AG09309 (cell line): ENCODE results near the gene WDR89.

ENCODE experiments used
- DNase-seq: peaks from one replicate; pipeline ENCODE4 v3.0.0-alpha.2; 2010; ENCODE audit warnings: low read depth
- H3K4me3 ChIP-seq: 2 replicates; pipeline ENCODE4 v1.5.1; 2011; ENCODE audit warnings: mild to moderate bottlenecking, low read depth, low read length, moderate library complexity; ENCODE audit not compliant: control insufficient read depth
- CTCF ChIP-seq: IDR thresholded peaks from 2 replicates; pipeline ENCODE4 v1.5.1; 2011; ENCODE audit warnings: mild to moderate bottlenecking, low read depth, low read length, inconsistent platforms; ENCODE audit not compliant: insufficient read depth, control insufficient read depth; ENCODE audit errors: missing control alignments

Gene WDR89

GRCh38 chr14:63677891-63678379, 36.3 kb upstream of the WDR89 start:
- peak; percentile 86 for DNase-seq
- no peak for TF ChIP-seq CTCF
- no peak overlapping the region for H3K4me3 ChIP-seq

- DNase-seq: no peak
- H3K4me3 ChIP-seq: no peak overlapping the region
- TF ChIP-seq CTCF: no peak
Measured at GRCh38 chr14:63676615-63677014, 34.9 kb upstream of the WDR89 start.

- no peak overlapping the region for H3K4me3 ChIP-seq
- no peak for DNase-seq
- no peak for TF ChIP-seq CTCF
Measured at GRCh38 chr14:63673886-63674497, 32.3 kb upstream of the WDR89 start.

GRCh38 chr14:63673255-63673654, 31.6 kb upstream of the WDR89 start:
- no peak for TF ChIP-seq CTCF
- DNase-seq: no peak
- H3K4me3 ChIP-seq: no peak overlapping the region

- no peak for DNase-seq
- TF ChIP-seq CTCF: no peak
- H3K4me3 ChIP-seq: no peak overlapping the region
Measured at GRCh38 chr14:63672417-63673180, 30.9 kb upstream of the WDR89 start.

- no peak for TF ChIP-seq CTCF
- no peak overlapping the region for H3K4me3 ChIP-seq
- no peak for DNase-seq
Measured at GRCh38 chr14:63671987-63672386, 30.3 kb upstream of the WDR89 start.
